ENCODE data around the gene PGK2. TPM values are rescaled to one million over a fixed set of nuclear protein-coding genes. Genes with fewer than 3 reads are reported as not detected.

PGK2 gene
- total RNA-seq, 1 experiment from 2014 or later: not detected

DNA sequence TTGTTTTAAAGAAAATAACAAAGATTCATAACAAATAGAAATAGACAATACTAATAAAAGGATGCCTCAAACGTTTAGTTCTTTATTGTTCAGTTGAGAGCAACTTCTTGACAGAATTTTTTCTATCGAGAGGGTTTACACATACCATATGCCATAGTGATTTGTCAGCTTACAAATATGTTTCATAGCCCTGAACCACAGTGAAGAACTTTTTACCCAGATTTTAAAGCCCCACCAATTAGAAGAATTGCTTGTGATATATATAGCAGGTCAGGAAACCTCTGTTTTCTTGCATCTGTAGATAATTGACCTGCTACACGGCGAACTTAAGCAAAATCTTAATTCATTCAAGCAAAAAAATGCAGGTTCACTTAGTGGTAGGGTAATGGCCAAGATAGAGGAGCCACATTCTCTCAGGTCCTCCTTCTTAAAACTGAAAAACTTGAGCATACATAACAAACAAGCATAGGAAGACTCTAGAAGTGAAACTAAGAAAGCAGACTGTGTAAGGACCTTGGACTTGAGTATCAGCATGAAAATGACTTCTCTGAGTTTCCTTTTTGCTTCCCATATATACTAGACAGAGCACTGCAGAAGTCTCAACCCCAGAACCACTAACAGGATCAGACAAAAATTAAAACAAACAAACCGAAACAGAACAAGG, 39.8 kb upstream of the PGK2 start:
- Histone ChIP-seq H3K4me3 (ENCODE audit: low read depth, low read length) (no peak overlapping the region), H3K4me1 (no peaks in the 10 kb centered on the region), H3K9me3 (no peaks in the 10 kb centered on the region; the same call in 1 of the 2 replicates), H3K36me3 (ENCODE audit: control insufficient read depth, insufficient read depth, low read length) (no peaks in the 10 kb centered on the region), H3K27me3 (replicated peaks; ENCODE audit: control insufficient read depth, insufficient read depth, low read length) (no peaks in the 10 kb centered on the region)
- no peak for DNase-seq
- Mint-ChIP-seq H3K36me3 (ENCODE audit: insufficient read depth, unreplicated experiment) (no peaks in the 10 kb centered on the region), H3K9me3 (ENCODE audit: unreplicated experiment) (no peaks in the 10 kb centered on the region), H3K27me3 (ENCODE audit: insufficient read depth, unreplicated experiment) (peaks cover 2% of the 10 kb centered on the region), H3K4me3 (ENCODE audit: unreplicated experiment) (no peak overlapping the region), H3K27ac (ENCODE audit: unreplicated experiment) (no peak overlapping the region), H3K4me1 (ENCODE audit: low read depth, unreplicated experiment) (no peaks in the 10 kb centered on the region)
- BruUV-seq (replicated peaks): no TSS peak
- ChIA-PET CTCF (no interaction called here), POLR2A (no interaction called here)
- TF ChIP-seq, protein P1, sequence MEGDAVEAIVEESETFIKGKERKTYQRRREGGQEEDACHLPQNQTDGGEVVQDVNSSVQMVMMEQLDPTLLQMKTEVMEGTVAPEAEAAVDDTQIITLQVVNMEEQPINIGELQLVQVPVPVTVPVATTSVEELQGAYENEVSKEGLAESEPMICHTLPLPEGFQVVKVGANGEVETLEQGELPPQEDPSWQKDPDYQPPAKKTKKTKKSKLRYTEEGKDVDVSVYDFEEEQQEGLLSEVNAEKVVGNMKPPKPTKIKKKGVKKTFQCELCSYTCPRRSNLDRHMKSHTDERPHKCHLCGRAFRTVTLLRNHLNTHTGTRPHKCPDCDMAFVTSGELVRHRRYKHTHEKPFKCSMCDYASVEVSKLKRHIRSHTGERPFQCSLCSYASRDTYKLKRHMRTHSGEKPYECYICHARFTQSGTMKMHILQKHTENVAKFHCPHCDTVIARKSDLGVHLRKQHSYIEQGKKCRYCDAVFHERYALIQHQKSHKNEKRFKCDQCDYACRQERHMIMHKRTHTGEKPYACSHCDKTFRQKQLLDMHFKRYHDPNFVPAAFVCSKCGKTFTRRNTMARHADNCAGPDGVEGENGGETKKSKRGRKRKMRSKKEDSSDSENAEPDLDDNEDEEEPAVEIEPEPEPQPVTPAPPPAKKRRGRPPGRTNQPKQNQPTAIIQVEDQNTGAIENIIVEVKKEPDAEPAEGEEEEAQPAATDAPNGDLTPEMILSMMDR (IDR thresholded peaks at IDR 0.05; ENCODE audit: insufficient read depth in 1 of 2, low read depth in 1 of 2, low read length in 1 of 2, severe bottlenecking in 1 of 2, unreplicated experiment in 1 of 2): no peak
- intact Hi-C loops (cut with micrococcal nuclease; ENCODE audit: unreplicated experiment): no loop called here

DNA sequence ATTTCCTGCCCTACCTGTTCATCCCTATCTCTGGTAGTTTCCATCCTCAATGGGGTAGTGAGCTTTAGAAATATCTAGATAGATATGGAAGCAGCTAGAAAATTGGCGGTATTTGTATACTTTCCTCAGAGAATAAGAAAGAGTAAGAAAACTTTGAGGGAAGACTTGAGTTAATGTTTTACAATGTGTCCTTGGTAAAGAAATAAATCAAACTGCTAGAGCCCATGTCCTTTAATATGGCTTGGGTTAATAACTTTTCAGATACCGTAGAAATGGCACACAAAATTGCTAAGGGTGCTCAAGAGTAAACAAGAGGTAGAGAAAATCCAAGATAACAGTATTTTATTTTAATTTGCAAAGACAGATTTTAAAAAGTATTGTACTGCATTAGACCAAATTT, 28.1 kb upstream of the PGK2 start:
- DNase-seq: no peak
- POLR2A ChIA-PET: no interaction called here
- TF ChIP-seq, protein P1 (IDR thresholded peaks at IDR 0.05; ENCODE audit: insufficient read depth in 1 of 2, low read depth in 1 of 2, low read length in 1 of 2, severe bottlenecking in 1 of 2, unreplicated experiment in 1 of 2): no peak
- H3K9me3 ChIP-seq: no peaks in the 10 kb centered on the region
- BruUV-seq (replicated peaks): no TSS peak
- Mint-ChIP-seq H3K9me3 (ENCODE audit: unreplicated experiment) (no peaks in the 10 kb centered on the region), H3K4me3 (ENCODE audit: unreplicated experiment) (no peak overlapping the region), H3K27ac (ENCODE audit: unreplicated experiment) (no peak overlapping the region), H3K27me3 (ENCODE audit: insufficient read depth, unreplicated experiment) (no peaks in the 10 kb centered on the region), H3K4me1 (ENCODE audit: low read depth, unreplicated experiment) (no peaks in the 10 kb centered on the region), H3K36me3 (ENCODE audit: insufficient read depth, unreplicated experiment) (no peaks in the 10 kb centered on the region)
- intact Hi-C loops (cut with micrococcal nuclease; ENCODE audit: unreplicated experiment): no loop called here
- CTCF ChIA-PET: no interaction called here
- H3K27me3 ChIP-seq (replicated peaks; ENCODE audit: control insufficient read depth, insufficient read depth, low read length): no peaks in the 10 kb centered on the region
- H3K4me1 ChIP-seq: no peaks in the 10 kb centered on the region
- H3K36me3 ChIP-seq (ENCODE audit: control insufficient read depth, insufficient read depth, low read length): no peaks in the 10 kb centered on the region
- no peak overlapping the region for H3K4me3 ChIP-seq (ENCODE audit: low read depth, low read length)

DNA sequence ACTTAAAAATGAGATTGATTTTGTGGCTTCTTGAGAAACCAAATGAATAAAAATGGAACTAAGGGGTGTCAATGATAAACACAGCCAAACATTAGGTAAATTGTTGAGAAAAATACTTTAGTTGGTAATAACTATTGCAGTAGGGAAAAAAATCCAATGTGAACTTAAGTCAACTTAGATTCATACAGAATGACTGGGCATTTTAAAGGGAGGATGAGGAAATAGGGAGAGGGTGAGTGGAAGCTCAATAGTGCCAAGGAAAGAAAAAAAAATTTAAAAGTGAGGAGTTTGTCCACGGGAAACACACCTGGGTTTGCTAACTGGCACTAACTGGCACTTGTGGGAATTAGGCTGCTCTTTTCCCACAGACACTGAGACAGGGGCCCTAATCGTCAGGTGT, 26.2 kb upstream of the PGK2 start:
- Mint-ChIP-seq H3K9me3 (ENCODE audit: unreplicated experiment) (no peaks in the 10 kb centered on the region), H3K4me1 (ENCODE audit: low read depth, unreplicated experiment) (no peaks in the 10 kb centered on the region), H3K4me3 (ENCODE audit: unreplicated experiment) (no peak overlapping the region), H3K27me3 (ENCODE audit: insufficient read depth, unreplicated experiment) (no peaks in the 10 kb centered on the region), H3K36me3 (ENCODE audit: insufficient read depth, unreplicated experiment) (no peaks in the 10 kb centered on the region), H3K27ac (ENCODE audit: unreplicated experiment) (no peak overlapping the region)
- CTCF ChIA-PET: interaction anchor here (1.2 kb wide), 1 partner anchor 190 kb away, joined by 3 read pairs; no protein-coding TSS in a partner anchor
- no peak for DNase-seq
- no peaks in the 10 kb centered on the region for H3K9me3 ChIP-seq
- TF ChIP-seq, protein P1 (IDR thresholded peaks at IDR 0.05; ENCODE audit: insufficient read depth in 1 of 2, low read depth in 1 of 2, low read length in 1 of 2, severe bottlenecking in 1 of 2, unreplicated experiment in 1 of 2): no peak
- H3K4me3 ChIP-seq (ENCODE audit: low read depth, low read length): no peak overlapping the region
- no peaks in the 10 kb centered on the region for H3K27me3 ChIP-seq (replicated peaks; ENCODE audit: control insufficient read depth, insufficient read depth, low read length)
- intact Hi-C loops (cut with micrococcal nuclease; ENCODE audit: unreplicated experiment): no loop called here
- no peaks in the 10 kb centered on the region for H3K4me1 ChIP-seq
- POLR2A ChIA-PET: no interaction called here
- H3K36me3 ChIP-seq (ENCODE audit: control insufficient read depth, insufficient read depth, low read length): no peaks in the 10 kb centered on the region
- no TSS peak for BruUV-seq (replicated peaks)

All from Caco-2 (cell line).